Measurements from ENCODE around the gene CDKN2B-AS1. TPM values are rescaled to one million over a fixed set of nuclear protein-coding genes. Genes with fewer than 3 reads are reported as not detected.

Gene CDKN2B-AS1
- total and polyA plus RNA-seq, 2 experiments from 2014 or later: 0.61 to 4.1 TPM

DNA sequence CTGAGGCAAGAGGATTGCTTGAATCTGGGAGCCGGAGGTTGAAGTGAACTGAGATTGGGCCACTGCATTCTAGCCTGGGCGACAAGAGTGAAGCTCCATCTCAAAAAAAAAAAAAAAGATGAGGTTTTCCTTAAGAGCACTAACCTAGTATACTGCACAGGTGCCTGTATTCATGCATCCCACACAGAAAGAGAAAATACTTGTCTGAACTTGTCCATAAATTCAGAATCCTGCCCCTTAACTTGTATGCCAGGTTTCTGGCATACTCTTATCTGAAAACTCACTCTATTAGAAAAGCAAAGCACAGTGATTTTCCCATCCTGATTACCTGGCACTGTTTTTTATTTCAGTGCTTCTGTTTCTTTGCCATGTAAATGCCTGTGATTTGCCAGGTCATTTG, 139.8 kb downstream of the CDKN2B-AS1 start:
- 92 to 94% methylated on average over 2 of the region's 2 CpGs for WGBS, 2 experiments (ENCODE audit: low coverage in 1 of 2, low lambda C conversion rate in 2 of 2, missing lambda C conversion rate in 2 of 2)

DNA sequence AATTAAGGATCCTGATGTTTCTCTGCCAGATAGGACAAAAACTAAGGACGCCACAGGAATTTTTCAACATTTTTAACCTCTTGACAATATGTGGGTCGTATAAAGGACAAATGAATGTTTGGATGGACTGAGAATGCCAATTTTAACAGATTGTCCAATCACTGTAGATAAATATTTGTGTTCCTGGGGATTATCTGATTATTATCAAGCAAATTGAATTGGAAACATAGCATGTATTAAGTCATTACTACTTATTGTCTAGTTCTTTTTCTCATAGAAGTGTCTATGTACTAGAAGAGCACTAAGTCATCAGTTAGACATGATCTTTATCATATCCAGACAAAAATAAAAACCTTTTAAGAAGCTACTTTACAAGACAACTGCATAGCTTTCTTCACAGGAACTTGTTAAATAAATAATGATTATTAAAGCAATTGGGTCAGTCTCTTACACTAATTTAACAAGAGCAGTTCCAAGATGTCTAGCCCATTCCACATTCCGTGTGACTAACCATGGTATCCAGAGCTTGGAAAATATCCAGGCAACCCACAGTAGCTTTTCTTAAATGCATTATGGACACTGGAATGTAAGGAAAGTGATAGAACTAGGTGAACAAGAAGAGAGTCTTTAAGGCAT, 142.0 kb downstream of the CDKN2B-AS1 start:
- in situ Hi-C loops (cut with MboI): no loop called here
- Histone ChIP-seq H2AFZ (no peak overlapping the region), H3K4me1 (ENCODE audit: insufficient read depth) (peaks cover 29% of the 10 kb centered on the region), H3K4me3 (peak overlapping the region; percentile 15; the same call in 1 of the 2 replicates), H4K20me1 (ENCODE audit: insufficient read depth) (no peaks in the 10 kb centered on the region), H3K36me3 (ENCODE audit: low read depth) (no peaks in the 10 kb centered on the region), H3K4me2 (ENCODE audit: unreplicated experiment) (peak overlapping the region; percentile 74), H3K79me2 (ENCODE audit: insufficient read depth) (no peaks in the 10 kb centered on the region), H3K9me2 (ENCODE audit: insufficient read depth) (0 out of 2 replicates have a peak, but pooled peaks cover 6% of the 10 kb centered on the region), H3K9me3 (ENCODE audit: low read depth) (no peaks in the 10 kb centered on the region), H3K9ac (no peak overlapping the region), H3K27me3 (replicated peaks; ENCODE audit: insufficient read depth) (no peaks in the 10 kb centered on the region), H3F3A (ENCODE audit: insufficient read depth) (peaks cover 12% of the 10 kb centered on the region), H3K27ac (peak overlapping the region; percentile 53)
- peak; percentile 92 for DNase-seq
- TF ChIP-seq EZH2phosphoT487 (IDR thresholded peaks at IDR 0.05; ENCODE audit: insufficient read depth, low read depth): no peak
- 8 to 13% methylated on average over 3 of the region's 3 CpGs for WGBS, 2 experiments (ENCODE audit: low coverage in 1 of 2, low lambda C conversion rate in 2 of 2, missing lambda C conversion rate in 2 of 2)

More for the DNA sequence above, 139.8 kb downstream of the CDKN2B-AS1 start:
- Histone ChIP-seq H2AFZ (no peak overlapping the region), H4K20me1 (ENCODE audit: insufficient read depth) (no peaks in the 10 kb centered on the region), H3K36me3 (ENCODE audit: low read depth) (no peaks in the 10 kb centered on the region), H3K27me3 (replicated peaks; ENCODE audit: insufficient read depth) (no peaks in the 10 kb centered on the region), H3K79me2 (ENCODE audit: insufficient read depth) (no peaks in the 10 kb centered on the region), H3K27ac (no peak overlapping the region), H3K4me1 (ENCODE audit: insufficient read depth) (peaks cover 34% of the 10 kb centered on the region), H3K9me2 (ENCODE audit: insufficient read depth) (0 out of 2 replicates have a peak, but pooled peaks cover 6% of the 10 kb centered on the region), H3F3A (ENCODE audit: insufficient read depth) (peaks cover 12% of the 10 kb centered on the region), H3K4me2 (ENCODE audit: unreplicated experiment) (no peak overlapping the region), H3K9me3 (ENCODE audit: low read depth) (no peaks in the 10 kb centered on the region), H3K4me3 (no peak overlapping the region), H3K9ac (no peak overlapping the region)
- in situ Hi-C loops (cut with MboI): no loop called here
- no peak for DNase-seq
- TF ChIP-seq EZH2phosphoT487 (IDR thresholded peaks at IDR 0.05; ENCODE audit: insufficient read depth, low read depth): no peak
- no peak for TF ChIP-seq EZH2 (IDR thresholded peaks at IDR 0.05; ENCODE audit: insufficient read depth, poor library complexity, severe bottlenecking)

DNA sequence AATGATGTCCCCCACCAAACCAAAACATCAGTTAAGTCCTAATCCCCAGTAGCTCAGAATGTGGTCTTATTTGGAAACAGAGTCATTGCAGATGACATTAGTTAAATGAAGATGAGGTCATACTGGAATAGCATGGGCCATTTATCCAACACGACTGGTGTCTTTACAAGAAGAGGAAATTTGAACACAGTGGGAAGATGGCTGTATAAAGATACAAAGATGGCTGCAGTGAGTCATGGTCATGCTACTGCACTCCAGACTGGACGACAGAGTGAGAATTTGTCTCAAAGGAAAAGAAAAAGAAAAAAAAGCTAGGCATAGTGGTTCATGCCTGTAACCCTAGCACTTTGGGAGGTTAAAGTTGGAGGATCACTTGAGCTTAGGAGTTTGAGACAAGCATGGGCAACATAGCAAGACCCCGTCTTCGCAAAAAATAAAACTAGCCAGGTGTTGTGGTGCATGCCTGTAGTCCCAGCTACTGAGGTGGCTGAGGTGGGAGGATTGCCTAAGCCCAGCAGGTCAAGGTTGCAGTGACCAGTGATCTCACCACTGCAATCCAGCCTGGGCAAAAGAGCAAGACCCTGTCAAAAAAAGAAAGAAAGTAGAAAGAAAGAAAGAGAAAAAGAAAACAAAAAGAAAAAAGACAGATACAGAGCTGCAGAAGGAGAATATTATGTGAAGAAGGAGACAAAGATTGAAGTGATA, 144.5 kb downstream of the CDKN2B-AS1 start:
- in situ Hi-C loops (cut with MboI): no loop called here
- H3K4me2 ChIP-seq (ENCODE audit: unreplicated experiment): no peak overlapping the region

DNA sequence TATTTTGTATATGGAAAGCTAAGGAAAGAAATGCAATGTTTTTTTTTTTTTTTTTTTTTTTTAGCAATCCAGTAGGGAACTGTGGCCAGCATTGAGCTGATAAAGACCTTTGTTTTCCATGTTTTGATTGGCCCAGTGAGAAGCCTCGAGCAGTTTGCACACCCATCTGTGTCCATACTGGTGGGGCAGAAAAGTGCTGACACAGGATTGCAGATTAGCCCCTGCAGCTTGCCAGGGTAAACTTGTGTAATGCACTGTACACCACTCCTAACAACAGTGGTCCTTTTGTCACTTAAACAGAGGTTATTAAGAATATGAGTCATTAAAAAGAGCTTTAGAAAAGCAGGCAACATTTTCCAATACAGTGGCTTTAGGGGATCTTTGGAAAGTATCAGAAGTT, 147.3 kb downstream of the CDKN2B-AS1 start:
- H3K9me3 ChIP-seq (ENCODE audit: low read depth): no peaks in the 10 kb centered on the region
- H3K9me2 ChIP-seq (ENCODE audit: insufficient read depth): 0 out of 2 replicates have a peak, but pooled peaks cover 6% of the 10 kb centered on the region
- peak; percentile 43 for DNase-seq
- H3K4me1 ChIP-seq (ENCODE audit: insufficient read depth): peaks cover 33% of the 10 kb centered on the region
- H3F3A ChIP-seq (ENCODE audit: insufficient read depth): peaks cover 11% of the 10 kb centered on the region
- no peak overlapping the region for H3K9ac ChIP-seq
- H3K79me2 ChIP-seq (ENCODE audit: insufficient read depth): no peaks in the 10 kb centered on the region
- H3K4me2 ChIP-seq (ENCODE audit: unreplicated experiment): peak overlapping the region; percentile 48
- no peaks in the 10 kb centered on the region for H4K20me1 ChIP-seq (ENCODE audit: insufficient read depth)
- in situ Hi-C loops (cut with MboI): no loop called here
- H3K36me3 ChIP-seq (ENCODE audit: low read depth): no peaks in the 10 kb centered on the region
- no peak overlapping the region for H3K4me3 ChIP-seq
- no peak overlapping the region for H2AFZ ChIP-seq
- no peaks in the 10 kb centered on the region for H3K27me3 ChIP-seq (replicated peaks; ENCODE audit: insufficient read depth)
- peak overlapping the region; percentile 15; the same call in 1 of the 2 replicates for H3K27ac ChIP-seq
- WGBS, 2 experiments (ENCODE audit: low coverage in 1 of 2, low lambda C conversion rate in 2 of 2, missing lambda C conversion rate in 2 of 2): 23 to 27% methylated on average over 1 of the region's 1 CpG
- TF ChIP-seq EZH2 (IDR thresholded peaks at IDR 0.05; ENCODE audit: insufficient read depth, poor library complexity, severe bottlenecking): no peak
- no peak for TF ChIP-seq EZH2phosphoT487 (IDR thresholded peaks at IDR 0.05; ENCODE audit: insufficient read depth, low read depth)

More for the DNA sequence above, 144.5 kb downstream of the CDKN2B-AS1 start:
- no peaks in the 10 kb centered on the region for H3K9me3 ChIP-seq (ENCODE audit: low read depth)
- WGBS, 2 experiments (ENCODE audit: low coverage in 1 of 2, low lambda C conversion rate in 2 of 2, missing lambda C conversion rate in 2 of 2): 92 to 94% methylated on average over 4 of the region's 4 CpGs
- TF ChIP-seq EZH2phosphoT487 (IDR thresholded peaks at IDR 0.05; ENCODE audit: insufficient read depth, low read depth): no peak
- no peak for TF ChIP-seq EZH2 (IDR thresholded peaks at IDR 0.05; ENCODE audit: insufficient read depth, poor library complexity, severe bottlenecking)
- H3K27me3 ChIP-seq (replicated peaks; ENCODE audit: insufficient read depth): no peaks in the 10 kb centered on the region
- H3F3A ChIP-seq (ENCODE audit: insufficient read depth): peaks cover 15% of the 10 kb centered on the region
- no peak overlapping the region for H3K4me3 ChIP-seq
- no peak overlapping the region for H2AFZ ChIP-seq
- peaks cover 51% of the 10 kb centered on the region for H3K4me1 ChIP-seq (ENCODE audit: insufficient read depth)
- no peaks in the 10 kb centered on the region for H4K20me1 ChIP-seq (ENCODE audit: insufficient read depth)
- no peak for DNase-seq
- H3K36me3 ChIP-seq (ENCODE audit: low read depth): no peaks in the 10 kb centered on the region
- H3K27ac ChIP-seq: no peak overlapping the region
- H3K9me2 ChIP-seq (ENCODE audit: insufficient read depth): 0 out of 2 replicates have a peak, but pooled peaks cover 6% of the 10 kb centered on the region
- no peaks in the 10 kb centered on the region for H3K79me2 ChIP-seq (ENCODE audit: insufficient read depth)
- H3K9ac ChIP-seq: no peak overlapping the region

Measured in GM23248 (cell line).